Skeletal muscle cell (primary cell): ENCODE results near the gene BASP1.
"Not testable (repeated sequence)": the region's sequence is repeated elsewhere in the genome, so short reads cannot be mapped to it uniquely, and the experiment has no call there.

Source experiments
- DNase-seq: peaks from one replicate; pipeline ENCODE4 v3.0.0-alpha.2; 2010; ENCODE audit warnings: low read depth
- H3K4me3 ChIP-seq: 2 replicates; pipeline ENCODE4 v1.5.1; 2011; ENCODE audit warnings: low read depth, mild to moderate bottlenecking, control low read depth, low read length, moderate library complexity

Gene BASP1

GRCh38 chr5:17307440-17307839 lies 90.0 kb downstream of the BASP1 start:
- not testable (repeated sequence) for H3K4me3 ChIP-seq, DNase-seq

- H3K4me3 ChIP-seq = no peak overlapping the region
- no peak for DNase-seq
Measured at GRCh38 chr5:17308326-17309065, 91.1 kb downstream of the BASP1 start.

- no peak overlapping the region for H3K4me3 ChIP-seq
- DNase-seq = no peak
Measured at GRCh38 chr5:17309462-17309861, 92.0 kb downstream of the BASP1 start.

GRCh38 chr5:17310502-17310901 lies 93.1 kb downstream of the BASP1 start:
- not testable (repeated sequence) for H3K4me3 ChIP-seq, DNase-seq

GRCh38 chr5:17311811-17312210 lies 94.4 kb downstream of the BASP1 start:
- not testable (repeated sequence) for H3K4me3 ChIP-seq, DNase-seq

GRCh38 chr5:17312358-17312757 lies 94.9 kb downstream of the BASP1 start:
- no peak for DNase-seq

GRCh38 chr5:17314907-17315471 lies 97.6 kb downstream of the BASP1 start:
- DNase-seq = no peak

More at GRCh38 chr5:17312358-17312757, 94.9 kb downstream of the BASP1 start:
- H3K4me3 ChIP-seq = no peak overlapping the region

GRCh38 chr5:17315710-17316221 lies 98.3 kb downstream of the BASP1 start:
- no peak overlapping the region for H3K4me3 ChIP-seq
- DNase-seq = no peak

More at GRCh38 chr5:17314907-17315471, 97.6 kb downstream of the BASP1 start:
- no peak overlapping the region for H3K4me3 ChIP-seq

- DNase-seq = peak; percentile 64
- H3K4me3 ChIP-seq = no peak overlapping the region
Measured at GRCh38 chr5:17316970-17317459, 99.6 kb downstream of the BASP1 start.

GRCh38 chr5:17317473-17317872 lies 100.0 kb downstream of the BASP1 start:
- DNase-seq = no peak
- no peak overlapping the region for H3K4me3 ChIP-seq

- not testable (repeated sequence) for H3K4me3 ChIP-seq, DNase-seq
Measured at GRCh38 chr5:17319095-17319494, 101.7 kb downstream of the BASP1 start.

- no peak for DNase-seq
- no peak overlapping the region for H3K4me3 ChIP-seq
Measured at GRCh38 chr5:17325770-17326599, 108.6 kb downstream of the BASP1 start.
